Activated B cell treated with CpG ODN at 0.5 μM for 24 hours (primary cell): ENCODE measurements around the gene TASOR. TPM values are rescaled to one million over a fixed set of nuclear protein-coding genes. Genes with fewer than 3 reads are reported as not detected.
"Not testable (repeated sequence)": the region's sequence is repeated elsewhere in the genome, so short reads cannot be mapped to it uniquely, and the experiment has no call there.

Experiments used
- ATAC-seq: fragments of 200-7000 bp; cut with Tn5 transposase; one replicate; pipeline ENCODE4 v1.10.0; 2021; ENCODE audit warnings: low read depth, mild to moderate bottlenecking, moderate library complexity
- CTCF ChIA-PET: fragments of 350-600 bp; sonication (Branson Sonifier 250); formaldehyde crosslinking; loops from one replicate; lab custom pipeline; 2021; ENCODE audit warnings: antibody characterized with exemption; lab: Charles Lee
- POLR2A ChIA-PET: fragments of 350-600 bp; sonication (Branson Sonifier 250); formaldehyde crosslinking; loops from one replicate; lab custom pipeline; 2021; ENCODE audit warnings: antibody characterized with exemption; lab: Charles Lee
- DNase-seq: peaks from one replicate; pipeline ENCODE4 v3.0.0; 2022
- H3K27ac Mint-ChIP-seq: one replicate; pipeline ENCODE4 v1.8.0; 2020; ENCODE audit warnings: mixed read lengths
- H3K27me3 Mint-ChIP-seq: one replicate; pipeline ENCODE4 v1.8.0; 2021; ENCODE audit warnings: mixed read lengths
- H3K36me3 Mint-ChIP-seq: one replicate; pipeline ENCODE4 v1.8.0; 2021; ENCODE audit warnings: low read depth, mixed read lengths
- H3K4me1 Mint-ChIP-seq: one replicate; pipeline ENCODE4 v1.8.0; 2021; ENCODE audit warnings: mixed read lengths
- H3K4me3 Mint-ChIP-seq: one replicate; pipeline ENCODE4 v1.8.0; 2020; ENCODE audit warnings: mild to moderate bottlenecking, mixed read lengths
- H3K9me3 Mint-ChIP-seq: one replicate; pipeline ENCODE4 v1.8.0; 2020; ENCODE audit warnings: mixed read lengths
- intact Hi-C: fragments of 100-400 bp; cut with micrococcal nuclease; formaldehyde crosslinking; loops from one replicate; pipeline ENCODE4 v1.15.1; 2024
- total RNA-seq: library from RNA; stranded (reverse); gene quantifications from 2 replicates; pipeline ENCODE4 v1.2.3, GENCODE V29; 2022
- TF ChIP-seq, protein P1 (sequence below): fragments of 200-600 bp; IDR thresholded peaks from one replicate; pipeline ENCODE4 v1.8.0; 2022; ENCODE audit warnings: antibody characterized with exemption, mild to moderate bottlenecking

The TASOR gene
- total RNA-seq, 1 donor from 2014 or later, result 79.7 TPM

DNA sequence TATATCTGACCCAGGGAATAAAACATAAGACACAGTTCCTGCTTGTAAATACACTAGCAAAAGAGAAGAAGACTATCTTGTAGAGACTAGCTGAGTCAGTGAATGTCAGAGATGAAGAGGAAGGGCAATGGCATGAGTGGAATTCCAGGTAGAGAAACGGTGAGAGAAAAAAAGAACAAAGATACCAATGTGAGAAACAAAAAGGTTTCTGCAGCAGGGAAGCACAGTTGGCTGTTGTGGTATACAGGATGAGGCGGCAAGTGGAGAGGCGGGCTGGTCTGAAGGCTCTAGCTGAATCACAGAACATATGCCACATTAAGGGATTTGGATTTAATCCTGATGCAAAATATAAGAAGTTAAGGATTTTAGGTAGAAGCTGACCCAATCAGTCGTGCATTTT, 17.1 kb upstream of the TASOR start:
- Mint-ChIP-seq H3K9me3 (no peaks in the 10 kb centered on the region), H3K4me3 (no peak overlapping the region), H3K4me1 (peaks cover 17% of the 10 kb centered on the region), H3K36me3 (no peaks in the 10 kb centered on the region), H3K27ac (no peak overlapping the region), H3K27me3 (no peaks in the 10 kb centered on the region)
- ATAC-seq, result no peak
- intact Hi-C loops, result loop anchor here (10.0 kb wide), 1 partner anchor 395 kb away; no protein-coding TSS in a partner anchor
- no peak for DNase-seq
- TF ChIP-seq, protein P1, sequence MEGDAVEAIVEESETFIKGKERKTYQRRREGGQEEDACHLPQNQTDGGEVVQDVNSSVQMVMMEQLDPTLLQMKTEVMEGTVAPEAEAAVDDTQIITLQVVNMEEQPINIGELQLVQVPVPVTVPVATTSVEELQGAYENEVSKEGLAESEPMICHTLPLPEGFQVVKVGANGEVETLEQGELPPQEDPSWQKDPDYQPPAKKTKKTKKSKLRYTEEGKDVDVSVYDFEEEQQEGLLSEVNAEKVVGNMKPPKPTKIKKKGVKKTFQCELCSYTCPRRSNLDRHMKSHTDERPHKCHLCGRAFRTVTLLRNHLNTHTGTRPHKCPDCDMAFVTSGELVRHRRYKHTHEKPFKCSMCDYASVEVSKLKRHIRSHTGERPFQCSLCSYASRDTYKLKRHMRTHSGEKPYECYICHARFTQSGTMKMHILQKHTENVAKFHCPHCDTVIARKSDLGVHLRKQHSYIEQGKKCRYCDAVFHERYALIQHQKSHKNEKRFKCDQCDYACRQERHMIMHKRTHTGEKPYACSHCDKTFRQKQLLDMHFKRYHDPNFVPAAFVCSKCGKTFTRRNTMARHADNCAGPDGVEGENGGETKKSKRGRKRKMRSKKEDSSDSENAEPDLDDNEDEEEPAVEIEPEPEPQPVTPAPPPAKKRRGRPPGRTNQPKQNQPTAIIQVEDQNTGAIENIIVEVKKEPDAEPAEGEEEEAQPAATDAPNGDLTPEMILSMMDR, result no peak
- CTCF ChIA-PET, result interaction anchor here (6.6 to 7.7 kb wide), 2 partner anchors 100 to 289 kb away, joined by 214 to 237 read pairs; partner anchors contain the start of gene ARHGEF3
- POLR2A ChIA-PET, result no interaction called here

DNA sequence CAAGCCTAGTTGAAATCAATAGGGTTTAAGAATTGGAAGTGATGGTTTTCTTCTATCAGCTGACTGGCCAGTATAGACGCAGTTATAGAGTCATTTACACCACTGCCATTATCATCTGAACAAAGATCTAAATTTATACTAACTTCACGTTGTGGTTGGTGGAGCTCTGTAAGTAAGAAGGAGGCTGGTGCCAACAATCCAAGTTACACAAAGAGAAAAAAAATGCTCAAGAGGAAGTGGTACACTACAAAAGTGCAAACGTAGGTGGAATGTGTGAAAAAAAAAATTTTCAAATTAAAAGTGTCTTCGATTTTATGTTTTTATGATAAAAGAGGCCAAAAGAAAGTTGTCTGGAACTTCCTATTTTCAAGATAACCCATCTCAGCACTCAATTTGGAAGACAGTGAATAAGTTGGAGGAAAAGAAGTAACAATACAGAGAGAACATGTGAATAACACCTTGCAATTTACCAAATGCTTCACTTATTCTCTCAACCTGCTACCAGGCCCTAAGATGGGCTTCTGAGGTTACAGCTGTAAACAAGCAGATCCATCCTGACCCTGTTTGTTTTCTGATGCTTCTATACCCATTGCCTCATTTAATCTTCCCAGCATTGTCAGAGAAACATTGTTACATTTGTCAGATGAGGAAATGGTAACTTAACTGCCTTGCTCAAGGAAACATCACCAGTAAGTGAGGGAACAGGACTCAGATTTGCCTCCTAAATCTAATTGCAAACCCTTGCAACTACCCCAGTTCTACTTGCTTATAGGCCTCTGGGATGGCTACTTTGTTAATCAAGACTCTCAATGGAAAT, 12.0 kb upstream of the TASOR start:
- H3K36me3 Mint-ChIP-seq, result no peaks in the 10 kb centered on the region
- no peak overlapping the region for H3K4me3 Mint-ChIP-seq
- DNase-seq (no peak), ATAC-seq (no peak)
- H3K9me3 Mint-ChIP-seq, result no peaks in the 10 kb centered on the region
- intact Hi-C loops, result no loop called here
- no peaks in the 10 kb centered on the region for H3K27me3 Mint-ChIP-seq
- ChIA-PET CTCF (interaction anchor here (0.7 to 2.8 kb wide), 3 partner anchors 105 to 294 kb away, joined by 3 to 7 read pairs (median 6); partner anchors contain the start of gene ARHGEF3), POLR2A (interaction anchor here (1.2 kb wide), 1 partner anchor 12 kb away, joined by 7 read pairs; the partner anchor contains the start of gene TASOR)
- no peak overlapping the region for H3K27ac Mint-ChIP-seq
- H3K4me1 Mint-ChIP-seq, result peaks cover 31% of the 10 kb centered on the region
- TF ChIP-seq, protein P1, result no peak

DNA sequence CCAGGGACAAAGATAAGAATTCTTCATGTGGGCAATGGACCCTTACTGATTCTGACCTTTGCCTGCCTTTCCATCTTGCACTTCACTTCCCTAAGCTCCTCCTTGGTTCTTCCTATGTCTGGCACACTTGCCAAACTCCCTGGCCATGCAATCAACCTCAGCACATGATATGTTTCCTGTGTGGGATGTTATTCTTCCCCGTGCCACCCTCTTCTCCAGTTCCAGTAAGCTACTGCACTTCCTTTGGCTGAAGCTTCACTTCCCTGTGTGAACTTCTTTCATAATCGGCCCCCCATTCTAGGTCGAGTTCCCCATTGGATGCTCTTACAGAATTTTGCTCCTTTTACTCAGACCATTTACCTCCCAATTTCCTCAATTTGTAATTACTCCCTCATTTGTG, 10.7 kb upstream of the TASOR start:
- DNase-seq (no peak), ATAC-seq (no peak)
- H3K27ac Mint-ChIP-seq, result no peak overlapping the region
- TF ChIP-seq, protein P1, result no peak
- ChIA-PET CTCF (interaction anchor here (1.1 to 2.8 kb wide), 3 partner anchors 9 to 296 kb away, joined by 3 to 7 read pairs (median 6); partner anchors contain the start of gene ARHGEF3), POLR2A (interaction anchor here (1.2 kb wide), 1 partner anchor 11 kb away, joined by 6 read pairs; the partner anchor contains the start of gene TASOR)
- no peaks in the 10 kb centered on the region for H3K9me3 Mint-ChIP-seq
- H3K4me1 Mint-ChIP-seq, result peaks cover 31% of the 10 kb centered on the region
- H3K36me3 Mint-ChIP-seq, result no peaks in the 10 kb centered on the region
- no peak overlapping the region for H3K4me3 Mint-ChIP-seq
- intact Hi-C loops, result no loop called here
- no peaks in the 10 kb centered on the region for H3K27me3 Mint-ChIP-seq

DNA sequence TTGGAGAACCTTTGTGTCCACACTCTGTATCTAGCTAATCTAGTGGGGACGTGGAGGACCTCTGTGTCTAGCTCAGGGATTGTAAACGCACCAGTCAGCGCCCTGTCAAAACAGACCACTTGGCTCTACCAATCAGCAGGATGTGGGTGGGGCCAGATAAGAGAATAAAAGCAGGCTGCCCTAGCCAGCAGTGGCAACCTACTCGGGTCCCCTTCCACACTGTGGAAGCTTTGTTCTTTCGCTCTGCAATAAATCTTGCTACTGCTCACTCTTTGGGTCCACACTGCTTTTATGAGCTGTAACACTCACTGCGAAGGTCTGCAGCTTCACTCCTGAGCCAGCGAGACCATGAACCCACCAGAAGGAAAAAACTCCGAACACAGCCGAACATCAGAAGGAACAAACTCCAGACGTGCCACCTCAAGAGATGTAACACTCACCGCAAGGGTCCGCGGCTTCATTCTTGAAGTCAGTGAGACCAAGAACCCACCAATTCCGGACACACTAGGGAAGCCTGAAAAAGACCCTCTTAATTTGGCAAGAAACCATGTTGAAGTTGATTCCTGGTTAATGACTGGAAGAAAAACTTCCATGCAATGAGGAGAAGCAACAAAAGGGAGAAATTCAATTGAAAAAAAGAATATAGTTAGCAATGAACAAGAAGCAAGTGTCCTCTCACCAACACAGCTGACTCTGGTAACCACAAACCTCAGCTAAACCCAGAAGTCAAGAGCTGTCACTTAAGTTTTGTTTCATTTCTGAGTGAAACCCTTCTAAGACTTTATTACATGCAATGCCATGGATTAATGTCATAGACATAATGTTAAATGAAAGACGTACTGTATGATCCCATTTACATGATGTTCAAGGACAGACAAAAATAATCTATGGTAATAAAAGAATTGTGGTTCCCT, 9.7 kb upstream of the TASOR start:
- DNase-seq, intact Hi-C loops, H3K27me3 Mint-ChIP-seq, H3K9me3 Mint-ChIP-seq, H3K27ac Mint-ChIP-seq, H3K36me3 Mint-ChIP-seq, ATAC-seq: not testable (repeated sequence)
- H3K4me1 Mint-ChIP-seq, result peaks cover 40% of the 10 kb centered on the region
- H3K4me3 Mint-ChIP-seq, result peak overlapping the region; percentile 62
- CTCF ChIA-PET, result interaction anchor here (1.1 kb wide), 1 partner anchor 10 kb away, joined by 3 read pairs; no protein-coding TSS in a partner anchor
- POLR2A ChIA-PET, result interaction anchor here (0.9 to 1.2 kb wide), 3 partner anchors 10 to 296 kb away, joined by 3 to 6 read pairs (median 3); partner anchors contain the start of genes ARHGEF3 and TASOR

DNA sequence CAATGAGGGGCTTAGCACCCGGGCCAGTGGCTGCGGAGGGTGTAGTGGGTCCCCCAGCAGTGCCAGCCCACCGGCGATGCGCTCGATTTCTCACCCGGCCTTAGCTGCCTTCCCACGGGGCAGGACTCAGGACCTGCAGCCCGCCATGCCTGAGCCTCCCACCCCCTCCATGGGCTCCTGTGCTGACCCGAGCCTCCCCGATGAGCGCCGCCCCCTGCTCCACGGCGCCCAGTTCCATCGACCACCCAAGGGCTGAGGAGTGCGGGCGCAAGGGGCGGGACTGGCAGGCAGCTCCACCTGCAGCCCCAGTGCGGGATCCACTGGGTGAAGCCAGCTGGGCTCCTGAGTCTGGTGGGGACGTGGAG, 8.9 kb upstream of the TASOR start:
- intact Hi-C loops, H3K27me3 Mint-ChIP-seq, H3K4me3 Mint-ChIP-seq, CTCF ChIA-PET, DNase-seq, ATAC-seq, H3K27ac Mint-ChIP-seq, H3K36me3 Mint-ChIP-seq, H3K9me3 Mint-ChIP-seq: not testable (repeated sequence)
- peaks cover 40% of the 10 kb centered on the region for H3K4me1 Mint-ChIP-seq
- POLR2A ChIA-PET, result interaction anchor here (1.2 kb wide), 1 partner anchor 109 kb away, joined by 3 read pairs; the partner anchor contains the start of gene ARHGEF3
